Measurements from ENCODE around the gene PI4KA.

PI4KA gene

DNA sequence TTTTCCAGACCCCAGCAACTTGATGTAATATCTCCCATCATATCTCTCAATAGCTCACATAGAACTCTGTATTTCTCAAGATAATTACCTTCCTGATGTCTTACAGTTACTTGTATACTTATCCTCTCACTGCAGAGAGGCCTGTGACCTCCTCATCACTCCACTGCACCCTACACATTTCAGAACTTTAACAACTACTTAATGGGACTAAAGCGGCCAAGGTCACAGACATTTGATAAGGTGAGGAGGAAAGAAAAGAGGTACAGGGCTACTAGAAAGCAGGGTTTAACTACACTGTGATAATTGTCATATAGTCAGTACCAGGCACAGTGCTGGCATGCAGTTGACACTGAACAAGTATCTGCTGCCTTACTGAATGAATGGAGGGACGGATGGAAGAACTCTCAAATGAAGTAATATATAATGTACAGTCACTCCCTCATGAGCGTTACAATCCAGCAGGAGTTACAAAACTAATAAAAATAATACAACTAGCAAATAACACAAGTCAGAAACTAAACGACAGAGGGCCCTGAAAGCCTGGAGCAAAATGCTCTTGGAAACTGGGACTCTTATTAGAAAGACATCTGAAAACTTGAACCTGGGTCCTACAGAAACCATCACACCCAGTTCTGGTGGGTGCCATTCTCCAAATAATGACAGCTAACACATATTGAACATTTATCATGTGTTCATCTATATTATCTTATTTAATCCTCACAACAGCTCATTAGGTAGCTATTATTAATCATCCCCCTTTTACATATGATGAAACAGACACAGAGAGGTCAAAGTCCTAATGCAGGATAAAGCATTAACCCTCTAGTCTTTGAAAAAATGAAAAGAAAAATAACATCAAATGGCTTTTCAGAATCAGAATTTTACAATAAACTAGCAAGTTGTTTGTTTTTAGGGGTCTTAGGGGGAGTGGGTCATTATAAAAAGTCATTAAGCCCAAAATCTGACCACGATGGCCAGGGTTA is 14.3 kb downstream of the PI4KA start:
- no peaks in the 10 kb centered on the region for H3K4me1 ChIP-seq (ENCODE audit: control insufficient read depth, low read length)
- no peaks in the 10 kb centered on the region for H3K36me3 ChIP-seq (ENCODE audit: control insufficient read depth, low read length)
- H3K27me3 ChIP-seq (ENCODE audit: control insufficient read depth, low read length): no peaks in the 10 kb centered on the region
- no peak overlapping the region for H3K4me3 ChIP-seq (ENCODE audit: low read length)
- H4K20me1 ChIP-seq (ENCODE audit: control insufficient read depth, insufficient read depth, low read depth, low read length): peaks cover 8% of the 10 kb centered on the region
- no peaks in the 10 kb centered on the region for H3F3A ChIP-seq (ENCODE audit: control insufficient read depth, insufficient read depth)
- peaks cover 92% of the 10 kb centered on the region for H3K79me2 ChIP-seq (ENCODE audit: control insufficient read depth, low read length)
- no peak overlapping the region for H3K27ac ChIP-seq (ENCODE audit: low read depth, low read length)
- H3K9me2 ChIP-seq (replicated peaks; ENCODE audit: control insufficient read depth, low read length): no peaks in the 10 kb centered on the region
- no peak overlapping the region for H3K4me2 ChIP-seq (ENCODE audit: low read length)
- TF ChIP-seq CTCF (IDR thresholded peaks at IDR 0.05; ENCODE audit: low read depth, low read length, poor library complexity, severe bottlenecking): no peak
- H3K9me3 ChIP-seq (ENCODE audit: control insufficient read depth, insufficient read depth, low read length): no peaks in the 10 kb centered on the region

GRCh38 chr22:20843501-20843900 is 15.1 kb downstream of the PI4KA start:
- Histone ChIP-seq H4K20me1 (ENCODE audit: control insufficient read depth, insufficient read depth, low read depth, low read length) (peaks cover 4% of the 10 kb centered on the region), H3K27me3 (ENCODE audit: control insufficient read depth, low read length) (no peaks in the 10 kb centered on the region), H3K9me2 (replicated peaks; ENCODE audit: control insufficient read depth, low read length) (no peaks in the 10 kb centered on the region), H3K27ac (ENCODE audit: low read depth, low read length) (no peak overlapping the region), H3K36me3 (ENCODE audit: control insufficient read depth, low read length) (no peaks in the 10 kb centered on the region), H3F3A (ENCODE audit: control insufficient read depth, insufficient read depth) (no peaks in the 10 kb centered on the region), H3K4me1 (ENCODE audit: control insufficient read depth, low read length) (no peaks in the 10 kb centered on the region), H3K4me3 (ENCODE audit: low read length) (no peak overlapping the region), H3K79me2 (ENCODE audit: control insufficient read depth, low read length) (peaks cover 92% of the 10 kb centered on the region), H3K4me2 (ENCODE audit: low read length) (no peak overlapping the region), H3K9me3 (ENCODE audit: control insufficient read depth, insufficient read depth, low read length) (no peaks in the 10 kb centered on the region)
- no peak for TF ChIP-seq EZH2phosphoT487 (IDR thresholded peaks at IDR 0.05; ENCODE audit: borderline replicate concordance, low read length)
- no peak for TF ChIP-seq CTCF (IDR thresholded peaks at IDR 0.05; ENCODE audit: low read depth, low read length, poor library complexity, severe bottlenecking)

DNA sequence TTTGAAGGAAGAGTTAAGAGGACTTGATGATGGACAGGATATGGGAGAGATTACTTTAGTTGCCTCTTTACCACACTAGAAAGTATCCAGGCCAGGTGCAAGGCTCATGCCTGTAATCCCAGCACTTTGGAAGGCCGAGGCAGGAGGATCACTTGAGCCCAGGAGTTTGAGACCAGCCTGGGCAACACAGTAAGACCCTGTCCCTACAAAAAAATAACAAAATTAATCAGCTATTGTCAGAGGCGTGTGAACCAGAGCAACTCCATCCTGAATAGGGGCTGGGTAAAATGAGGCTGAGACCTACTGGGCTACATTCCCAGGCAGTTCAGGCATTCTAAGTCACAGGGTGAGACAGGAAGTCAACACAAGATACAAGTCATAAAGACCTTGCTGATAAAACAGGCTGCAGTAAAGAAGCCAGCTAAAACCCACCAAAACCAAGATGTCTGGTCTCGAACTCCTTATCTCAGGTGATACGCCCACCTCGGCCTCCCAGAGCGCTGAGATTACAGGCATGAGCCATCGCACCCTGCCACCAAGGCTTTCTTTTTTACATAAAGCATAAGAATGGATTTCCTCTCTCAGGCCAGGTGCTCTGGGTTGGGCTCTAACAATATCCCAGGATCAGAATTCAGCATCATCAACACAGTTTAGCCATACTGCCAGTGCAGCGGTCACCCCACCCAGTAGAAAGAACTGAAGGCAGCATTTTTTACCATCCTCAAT is 17.8 kb downstream of the PI4KA start:
- H3K36me3 ChIP-seq (ENCODE audit: control insufficient read depth, low read length): no peaks in the 10 kb centered on the region
- TF ChIP-seq CTCF (IDR thresholded peaks at IDR 0.05; ENCODE audit: low read depth, low read length, poor library complexity, severe bottlenecking) (no peak), EZH2phosphoT487 (IDR thresholded peaks at IDR 0.05; ENCODE audit: borderline replicate concordance, low read length) (no peak)
- no peak overlapping the region for H3K4me3 ChIP-seq (ENCODE audit: low read length)
- no peaks in the 10 kb centered on the region for H3K27me3 ChIP-seq (ENCODE audit: control insufficient read depth, low read length)
- H3K4me1 ChIP-seq (ENCODE audit: control insufficient read depth, low read length): peaks cover 14% of the 10 kb centered on the region
- H3K27ac ChIP-seq (ENCODE audit: low read depth, low read length): no peak overlapping the region
- peaks cover 88% of the 10 kb centered on the region for H3K79me2 ChIP-seq (ENCODE audit: control insufficient read depth, low read length)
- no peaks in the 10 kb centered on the region for H3K9me3 ChIP-seq (ENCODE audit: control insufficient read depth, insufficient read depth, low read length)
- H3F3A ChIP-seq (ENCODE audit: control insufficient read depth, insufficient read depth): no peaks in the 10 kb centered on the region
- no peaks in the 10 kb centered on the region for H3K9me2 ChIP-seq (replicated peaks; ENCODE audit: control insufficient read depth, low read length)
- no peak overlapping the region for H3K4me2 ChIP-seq (ENCODE audit: low read length)
- H4K20me1 ChIP-seq (ENCODE audit: control insufficient read depth, insufficient read depth, low read depth, low read length): peaks cover 7% of the 10 kb centered on the region
